ENCODE results near the gene CTDSP2. TPM values are rescaled to one million over a fixed set of nuclear protein-coding genes. Genes with fewer than 3 reads are reported as not detected.
"Not testable (repeated sequence)": the region's sequence is repeated elsewhere in the genome, so short reads cannot be mapped to it uniquely, and the experiment has no call there.

Gene CTDSP2
- total RNA-seq, 1 donor from 2014 or later = 62.5 TPM

DNA sequence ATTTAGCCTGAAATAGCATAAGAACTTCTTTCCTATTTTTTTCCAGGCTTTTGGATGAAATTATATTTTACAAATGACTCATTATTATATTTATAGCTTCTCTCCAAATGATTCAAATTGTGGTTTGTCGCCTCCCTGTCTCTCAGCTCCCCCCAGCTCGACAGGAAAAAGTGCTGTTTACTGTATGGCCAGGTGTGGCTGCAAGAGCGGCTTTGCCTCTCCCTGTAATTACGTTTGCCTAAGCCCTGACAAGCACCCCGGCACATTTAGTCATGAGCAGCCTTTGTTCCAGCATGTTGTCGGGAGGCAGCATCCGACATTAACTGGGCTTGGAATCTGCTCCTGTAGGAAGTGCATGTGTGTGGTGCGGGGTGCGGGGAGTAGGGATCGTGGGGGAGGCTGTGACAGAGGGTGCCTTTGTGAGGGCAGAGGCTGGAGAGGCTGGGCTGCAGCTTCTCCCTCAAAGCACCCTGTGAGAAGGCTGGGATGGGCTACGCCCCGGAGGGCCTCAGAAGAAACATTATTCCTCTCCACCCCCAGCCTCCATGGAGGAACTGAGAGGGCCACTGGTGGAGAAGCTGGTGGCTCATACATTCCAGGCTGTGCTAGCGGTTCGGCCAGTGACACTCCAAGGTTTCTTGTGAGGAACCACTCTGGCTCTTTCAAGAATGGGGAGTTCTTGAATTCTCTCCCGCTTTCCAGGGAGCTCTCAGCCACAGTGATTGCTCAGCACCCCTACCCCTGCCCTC, 42.1 kb upstream of the CTDSP2 start:
- Mint-ChIP-seq H3K27ac (no peak overlapping the region), H3K4me1 (ENCODE audit: low read depth) (peaks cover 7% of the 10 kb centered on the region), H3K9me3 (no peaks in the 10 kb centered on the region), H3K4me3 (ENCODE audit: low read depth) (no peak overlapping the region), H3K27me3 (ENCODE audit: low read depth) (peaks cover 8% of the 10 kb centered on the region), H3K36me3 (ENCODE audit: low read depth) (no peaks in the 10 kb centered on the region)
- intact Hi-C loops (cut with micrococcal nuclease) = no loop called here
- DNase-seq (ENCODE audit: low spot score) = no peak

DNA sequence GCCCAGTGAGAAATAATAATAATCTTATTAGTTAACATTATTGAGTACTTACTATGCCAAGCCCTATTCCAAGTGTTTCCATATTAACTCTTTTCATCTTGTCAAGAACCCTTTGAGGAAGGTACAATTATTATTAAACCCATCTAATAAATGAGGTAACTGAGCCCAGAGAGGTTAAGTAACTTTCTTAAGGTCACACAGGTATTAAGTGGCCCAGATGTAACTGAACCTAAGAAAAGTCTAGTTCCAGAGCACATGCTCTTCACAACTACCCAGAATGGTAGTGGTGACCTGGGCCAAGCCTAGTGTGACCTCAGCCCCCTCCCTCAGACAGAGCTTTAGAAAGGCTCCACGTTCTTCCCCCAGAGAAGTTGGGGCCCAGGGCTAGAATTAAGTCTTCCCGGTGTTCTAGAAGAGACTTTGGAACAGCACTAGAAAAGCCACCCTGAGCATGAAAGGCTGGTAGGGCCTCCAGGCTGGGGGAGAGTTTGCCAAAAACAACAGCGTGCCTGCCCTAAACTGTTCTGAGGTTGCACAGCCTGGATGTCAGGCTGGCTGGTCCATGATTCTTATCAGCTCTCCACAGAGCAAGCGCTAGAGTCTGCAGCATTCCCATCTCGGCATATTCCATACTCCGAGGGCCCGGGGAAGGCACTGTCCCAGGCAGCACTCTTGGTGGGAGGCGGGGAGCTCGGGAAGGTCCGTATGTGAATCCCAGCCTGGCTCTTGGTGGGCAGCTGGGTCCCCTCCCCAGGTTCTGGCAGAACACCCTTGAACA, 41.3 kb upstream of the CTDSP2 start:
- intact Hi-C loops (cut with micrococcal nuclease) = no loop called here
- no peak overlapping the region for H3K4me3 Mint-ChIP-seq (ENCODE audit: low read depth)
- DNase-seq (ENCODE audit: low spot score) = no peak
- H3K27me3 Mint-ChIP-seq (ENCODE audit: low read depth) = peaks cover 12% of the 10 kb centered on the region
- no peak overlapping the region for H3K27ac Mint-ChIP-seq
- H3K36me3 Mint-ChIP-seq (ENCODE audit: low read depth) = no peaks in the 10 kb centered on the region
- no peaks in the 10 kb centered on the region for H3K9me3 Mint-ChIP-seq
- peaks cover 7% of the 10 kb centered on the region for H3K4me1 Mint-ChIP-seq (ENCODE audit: low read depth)

DNA sequence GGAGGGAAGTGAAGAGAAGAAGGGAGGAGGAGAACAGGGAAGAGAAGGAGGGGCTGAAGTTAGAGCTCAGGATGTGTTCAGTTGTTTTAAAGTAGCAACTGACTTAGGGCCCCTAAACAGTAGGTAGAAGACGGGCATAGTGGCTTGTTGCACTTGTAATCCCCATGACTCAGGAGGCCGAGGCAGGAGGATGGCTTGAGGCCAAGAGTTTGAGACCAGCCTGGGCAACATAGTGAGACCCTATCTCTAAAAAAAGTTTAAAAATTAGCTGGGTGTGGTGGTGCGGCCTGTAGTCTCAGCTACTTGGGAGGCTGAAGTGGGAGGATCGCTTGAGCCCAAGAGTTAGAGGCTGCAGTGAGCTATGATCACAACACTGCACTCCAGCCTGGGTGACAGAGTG, 40.4 kb upstream of the CTDSP2 start:
- H3K9me3 Mint-ChIP-seq; H3K4me1 Mint-ChIP-seq (ENCODE audit: low read depth); intact Hi-C loops (cut with micrococcal nuclease); H3K27ac Mint-ChIP-seq; DNase-seq (ENCODE audit: low spot score); H3K36me3 Mint-ChIP-seq (ENCODE audit: low read depth); H3K4me3 Mint-ChIP-seq (ENCODE audit: low read depth): not testable (repeated sequence)
- H3K27me3 Mint-ChIP-seq (ENCODE audit: low read depth) = peaks cover 11% of the 10 kb centered on the region

DNA sequence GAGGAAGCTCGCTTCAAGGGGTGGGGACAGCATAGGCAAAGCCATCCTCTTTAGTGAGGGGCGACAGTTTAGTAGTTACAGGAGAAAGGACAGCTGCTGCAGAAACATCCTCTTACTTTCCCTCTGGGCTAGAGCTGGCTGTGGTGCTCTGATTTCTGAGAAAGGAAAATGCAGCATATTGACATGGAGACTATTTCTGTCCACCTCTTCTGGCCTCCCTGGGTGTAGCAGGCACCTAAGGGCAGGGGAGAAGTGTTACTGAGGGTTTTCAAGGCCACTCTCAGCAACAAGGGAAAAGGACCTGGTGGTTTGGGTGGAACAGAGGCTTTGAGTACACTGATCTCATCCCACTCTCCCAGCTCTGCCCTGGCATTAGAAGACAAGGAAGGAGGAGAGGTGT, 40.0 kb upstream of the CTDSP2 start:
- no peak overlapping the region for H3K27ac Mint-ChIP-seq
- intact Hi-C loops (cut with micrococcal nuclease) = no loop called here

DNA sequence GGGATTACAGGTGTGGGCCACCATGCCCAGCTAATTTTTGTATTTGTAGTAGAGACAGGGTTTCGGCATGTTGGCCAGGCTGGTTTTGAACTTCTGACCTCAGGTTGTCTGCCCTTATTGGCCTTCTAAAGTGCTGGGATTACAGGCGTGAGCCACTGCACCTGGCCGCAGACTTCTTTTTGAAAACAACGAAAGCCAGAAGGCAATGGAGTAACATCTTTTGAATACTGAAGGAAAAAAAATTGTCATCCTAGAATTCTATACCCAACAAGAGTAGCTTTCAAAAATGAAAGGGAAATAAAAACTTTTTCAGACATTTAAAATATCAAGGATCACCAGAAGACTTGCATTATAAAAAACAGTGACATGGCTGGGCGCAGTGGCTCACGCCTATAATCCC, 38.7 kb upstream of the CTDSP2 start:
- intact Hi-C loops (cut with micrococcal nuclease) = no loop called here
- Mint-ChIP-seq H3K4me3 (ENCODE audit: low read depth) (no peak overlapping the region), H3K4me1 (ENCODE audit: low read depth) (peaks cover 7% of the 10 kb centered on the region), H3K27me3 (ENCODE audit: low read depth) (peaks cover 9% of the 10 kb centered on the region), H3K27ac (no peak overlapping the region), H3K9me3 (no peaks in the 10 kb centered on the region), H3K36me3 (ENCODE audit: low read depth) (no peaks in the 10 kb centered on the region)
- DNase-seq (ENCODE audit: low spot score) = no peak

More for the DNA sequence above, 40.0 kb upstream of the CTDSP2 start:
- peaks cover 9% of the 10 kb centered on the region for H3K27me3 Mint-ChIP-seq (ENCODE audit: low read depth)
- H3K4me1 Mint-ChIP-seq (ENCODE audit: low read depth) = peaks cover 7% of the 10 kb centered on the region
- H3K4me3 Mint-ChIP-seq (ENCODE audit: low read depth) = no peak overlapping the region
- DNase-seq (ENCODE audit: low spot score) = no peak
- no peaks in the 10 kb centered on the region for H3K9me3 Mint-ChIP-seq
- H3K36me3 Mint-ChIP-seq (ENCODE audit: low read depth) = no peaks in the 10 kb centered on the region

DNA sequence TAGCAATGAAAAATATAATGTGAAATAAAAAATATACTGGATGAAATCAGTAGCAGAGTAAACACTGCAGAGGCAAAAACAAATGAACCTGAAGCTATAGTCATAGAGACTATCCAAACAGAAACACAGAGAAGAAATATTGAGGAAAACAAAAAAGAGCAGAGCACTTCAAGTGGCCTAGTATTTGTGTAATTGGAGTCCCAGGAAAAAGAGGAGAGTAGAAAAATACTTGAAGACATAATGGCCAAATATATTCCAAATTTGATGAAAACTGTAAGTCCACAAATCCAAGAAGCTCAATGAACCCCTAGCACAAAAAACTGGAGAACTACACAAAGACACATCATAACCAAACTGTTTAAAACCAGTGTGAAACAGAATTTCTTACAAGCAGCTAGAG, 37.2 kb upstream of the CTDSP2 start:
- H3K27ac Mint-ChIP-seq = no peak overlapping the region
- peaks cover 7% of the 10 kb centered on the region for H3K4me1 Mint-ChIP-seq (ENCODE audit: low read depth)
- H3K36me3 Mint-ChIP-seq (ENCODE audit: low read depth) = no peaks in the 10 kb centered on the region
- no peak for DNase-seq (ENCODE audit: low spot score)
- H3K4me3 Mint-ChIP-seq (ENCODE audit: low read depth) = no peak overlapping the region
- intact Hi-C loops (cut with micrococcal nuclease) = no loop called here
- H3K27me3 Mint-ChIP-seq (ENCODE audit: low read depth) = peaks cover 9% of the 10 kb centered on the region
- no peaks in the 10 kb centered on the region for H3K9me3 Mint-ChIP-seq

DNA sequence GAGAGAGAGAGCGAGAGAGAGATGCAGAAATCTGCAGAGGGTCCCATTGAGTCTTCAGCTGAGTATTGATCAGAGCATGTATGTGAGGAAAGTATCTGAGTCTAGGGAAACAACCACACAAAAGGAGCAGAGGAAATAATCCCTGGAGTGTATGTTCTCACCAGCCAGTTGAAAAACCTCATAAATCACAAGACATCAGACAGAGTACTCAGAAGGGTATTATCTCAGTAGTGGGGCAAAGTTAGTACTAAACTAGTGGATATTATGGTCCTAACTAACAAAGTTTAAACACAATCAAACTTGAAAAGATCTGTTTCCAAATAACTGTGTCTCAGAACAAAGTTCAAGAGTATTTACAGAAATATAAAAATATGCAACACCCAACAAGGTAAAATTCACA, 36.5 kb upstream of the CTDSP2 start:
- intact Hi-C loops (cut with micrococcal nuclease) = no loop called here
- Mint-ChIP-seq H3K4me3 (ENCODE audit: low read depth) (no peak overlapping the region), H3K36me3 (ENCODE audit: low read depth) (no peaks in the 10 kb centered on the region), H3K4me1 (ENCODE audit: low read depth) (peaks cover 3% of the 10 kb centered on the region), H3K9me3 (no peaks in the 10 kb centered on the region), H3K27me3 (ENCODE audit: low read depth) (peaks cover 11% of the 10 kb centered on the region), H3K27ac (no peak overlapping the region)
- DNase-seq (ENCODE audit: low spot score) = no peak

DNA sequence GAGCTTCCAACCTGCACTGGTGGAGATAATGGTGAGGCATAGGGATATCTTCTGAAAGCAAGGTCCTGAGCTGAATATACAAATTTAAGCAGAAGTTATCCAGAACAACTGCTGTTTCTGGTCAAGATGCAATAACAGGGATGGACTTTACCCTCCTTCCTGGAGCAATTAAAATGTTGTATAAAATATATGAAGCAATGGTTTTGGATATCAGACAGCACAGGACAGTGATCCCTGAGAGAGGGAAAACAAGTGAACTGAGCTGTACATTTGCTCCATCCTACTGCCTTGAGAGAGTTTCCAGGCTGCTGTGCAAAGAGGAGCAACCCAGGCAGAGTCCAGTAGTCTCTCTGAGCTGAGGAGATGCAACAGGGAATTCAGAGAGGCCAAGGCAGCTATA, 36.0 kb upstream of the CTDSP2 start:
- H3K9me3 Mint-ChIP-seq = no peaks in the 10 kb centered on the region
- no peaks in the 10 kb centered on the region for H3K36me3 Mint-ChIP-seq (ENCODE audit: low read depth)
- intact Hi-C loops (cut with micrococcal nuclease) = no loop called here
- no peak overlapping the region for H3K27ac Mint-ChIP-seq
- H3K4me3 Mint-ChIP-seq (ENCODE audit: low read depth) = no peak overlapping the region
- peaks cover 13% of the 10 kb centered on the region for H3K27me3 Mint-ChIP-seq (ENCODE audit: low read depth)
- H3K4me1 Mint-ChIP-seq (ENCODE audit: low read depth) = no peaks in the 10 kb centered on the region
- DNase-seq (ENCODE audit: low spot score) = no peak

DNA sequence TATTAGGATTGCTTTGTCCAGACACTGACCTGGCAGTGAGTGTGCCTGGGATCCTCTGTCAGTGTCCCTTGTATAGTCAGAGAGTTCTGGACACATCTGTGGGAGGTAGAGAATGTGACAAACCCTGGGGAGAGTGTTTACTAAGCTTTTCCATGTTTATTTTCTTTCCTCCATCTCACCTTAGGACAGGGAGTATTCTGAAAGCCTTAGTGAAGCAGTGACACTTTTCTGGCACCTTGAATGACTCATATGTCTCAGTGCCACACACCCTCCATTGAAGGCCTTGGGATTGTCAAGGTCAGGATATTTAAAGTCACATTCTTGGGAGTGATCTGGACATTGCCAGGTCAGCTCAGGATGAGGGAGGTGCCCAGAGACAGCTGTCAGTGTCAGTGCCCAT, 34.9 kb upstream of the CTDSP2 start:
- Mint-ChIP-seq H3K27me3 (ENCODE audit: low read depth) (peaks cover 14% of the 10 kb centered on the region), H3K9me3 (no peaks in the 10 kb centered on the region), H3K36me3 (ENCODE audit: low read depth) (no peaks in the 10 kb centered on the region), H3K4me1 (ENCODE audit: low read depth) (peaks cover 1% of the 10 kb centered on the region), H3K27ac (no peak overlapping the region), H3K4me3 (ENCODE audit: low read depth) (no peak overlapping the region)
- DNase-seq (ENCODE audit: low spot score) = no peak
- intact Hi-C loops (cut with micrococcal nuclease) = no loop called here

DNA sequence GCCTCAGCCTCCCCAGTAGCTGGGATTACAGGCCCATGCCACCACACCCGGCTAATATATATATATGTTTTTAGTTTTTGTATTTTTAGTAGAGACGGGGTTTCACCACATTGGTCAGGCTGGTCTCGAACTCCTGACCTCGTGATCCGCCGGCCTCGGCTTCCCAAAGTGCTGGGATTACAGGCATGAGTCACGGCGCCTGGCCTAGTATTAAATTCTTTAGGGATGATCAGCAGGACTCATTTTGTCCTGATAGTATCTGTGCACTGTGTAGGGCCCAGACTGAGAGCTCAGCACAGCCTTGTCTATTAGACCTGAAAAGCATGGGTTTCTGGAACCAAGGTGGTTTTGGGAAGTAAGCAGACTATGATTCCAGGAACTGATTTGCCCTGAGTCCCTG, 34.5 kb upstream of the CTDSP2 start:
- H3K4me1 Mint-ChIP-seq (ENCODE audit: low read depth); H3K4me3 Mint-ChIP-seq (ENCODE audit: low read depth); DNase-seq (ENCODE audit: low spot score); H3K36me3 Mint-ChIP-seq (ENCODE audit: low read depth); intact Hi-C loops (cut with micrococcal nuclease); H3K27ac Mint-ChIP-seq; H3K9me3 Mint-ChIP-seq: not testable (repeated sequence)
- H3K27me3 Mint-ChIP-seq (ENCODE audit: low read depth) = peaks cover 14% of the 10 kb centered on the region

DNA sequence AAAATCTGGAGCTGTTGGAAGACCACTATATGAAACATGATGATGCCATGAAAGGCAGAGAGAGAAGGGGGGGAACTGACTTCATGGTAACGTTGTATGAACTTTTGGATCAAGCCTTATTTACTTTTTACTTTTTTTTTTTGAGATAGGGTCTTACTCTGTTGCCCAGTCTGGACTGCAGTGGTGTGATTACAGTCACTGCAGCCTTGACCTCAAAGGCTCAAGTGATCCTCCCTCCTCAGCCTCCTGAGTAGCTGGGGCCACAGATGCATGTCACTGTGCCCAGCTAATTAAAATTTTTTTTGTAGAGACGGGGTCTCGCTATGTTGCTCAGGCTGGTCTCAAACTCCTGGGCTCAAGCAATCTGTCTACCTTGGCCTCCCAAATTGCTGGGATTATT, 31.3 kb upstream of the CTDSP2 start:
- H3K9me3 Mint-ChIP-seq = no peaks in the 10 kb centered on the region
- no peak overlapping the region for H3K4me3 Mint-ChIP-seq (ENCODE audit: low read depth)
- peaks cover 10% of the 10 kb centered on the region for H3K27me3 Mint-ChIP-seq (ENCODE audit: low read depth)
- no peak for DNase-seq (ENCODE audit: low spot score)
- intact Hi-C loops (cut with micrococcal nuclease) = no loop called here
- H3K27ac Mint-ChIP-seq = no peak overlapping the region
- H3K4me1 Mint-ChIP-seq (ENCODE audit: low read depth) = peaks cover 10% of the 10 kb centered on the region
- no peaks in the 10 kb centered on the region for H3K36me3 Mint-ChIP-seq (ENCODE audit: low read depth)

DNA sequence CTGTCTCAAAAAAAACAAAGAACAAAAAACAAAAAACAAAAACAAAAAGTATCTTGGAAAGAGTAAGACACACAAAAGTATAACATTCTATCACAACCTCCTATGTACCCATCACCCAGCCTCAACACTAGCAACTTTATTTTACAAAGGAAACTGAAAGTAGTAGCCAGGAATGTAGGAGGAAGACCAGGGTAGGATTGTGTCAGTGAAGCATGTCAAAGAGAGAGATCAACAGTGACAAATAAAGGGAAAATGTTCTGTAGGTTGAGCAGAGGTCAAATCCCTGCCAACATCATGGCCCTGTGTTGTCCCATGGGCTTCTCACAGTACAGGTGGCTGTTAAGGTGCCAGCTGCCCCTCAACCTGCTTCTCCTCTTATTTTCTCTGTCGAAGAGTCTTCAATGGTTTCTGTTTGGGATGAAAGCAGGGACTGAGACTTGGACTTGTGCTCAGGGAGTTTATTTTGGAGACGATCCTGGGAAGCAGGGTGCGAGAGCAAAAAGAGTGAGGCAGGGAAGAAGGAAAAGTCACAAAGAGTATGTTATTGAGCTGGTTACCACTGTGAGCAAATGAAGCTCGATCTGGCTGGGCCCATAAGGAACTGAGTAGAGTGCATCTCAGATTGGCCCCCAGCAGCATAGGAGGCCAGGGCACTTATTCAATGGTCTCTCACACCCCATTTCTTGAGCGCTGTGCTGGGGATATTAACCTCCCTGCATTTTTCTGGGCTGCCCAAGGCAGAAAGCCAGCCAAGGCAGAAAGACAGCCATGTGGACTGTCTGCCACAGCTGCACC, 29.4 kb upstream of the CTDSP2 start:
- no peak for DNase-seq (ENCODE audit: low spot score)
- no peaks in the 10 kb centered on the region for H3K36me3 Mint-ChIP-seq (ENCODE audit: low read depth)
- H3K4me1 Mint-ChIP-seq (ENCODE audit: low read depth) = peaks cover 10% of the 10 kb centered on the region
- no peak overlapping the region for H3K27ac Mint-ChIP-seq
- H3K4me3 Mint-ChIP-seq (ENCODE audit: low read depth) = no peak overlapping the region
- peaks cover 10% of the 10 kb centered on the region for H3K27me3 Mint-ChIP-seq (ENCODE audit: low read depth)
- intact Hi-C loops (cut with micrococcal nuclease) = no loop called here
- no peaks in the 10 kb centered on the region for H3K9me3 Mint-ChIP-seq
